ENCODE measurements around the gene TOM1L2. TPM values are rescaled to one million over a fixed set of nuclear protein-coding genes. Genes with fewer than 3 reads are reported as not detected.

TOM1L2 gene
- total RNA-seq, 1 donor from 2014 or later = 19.4 TPM

DNA sequence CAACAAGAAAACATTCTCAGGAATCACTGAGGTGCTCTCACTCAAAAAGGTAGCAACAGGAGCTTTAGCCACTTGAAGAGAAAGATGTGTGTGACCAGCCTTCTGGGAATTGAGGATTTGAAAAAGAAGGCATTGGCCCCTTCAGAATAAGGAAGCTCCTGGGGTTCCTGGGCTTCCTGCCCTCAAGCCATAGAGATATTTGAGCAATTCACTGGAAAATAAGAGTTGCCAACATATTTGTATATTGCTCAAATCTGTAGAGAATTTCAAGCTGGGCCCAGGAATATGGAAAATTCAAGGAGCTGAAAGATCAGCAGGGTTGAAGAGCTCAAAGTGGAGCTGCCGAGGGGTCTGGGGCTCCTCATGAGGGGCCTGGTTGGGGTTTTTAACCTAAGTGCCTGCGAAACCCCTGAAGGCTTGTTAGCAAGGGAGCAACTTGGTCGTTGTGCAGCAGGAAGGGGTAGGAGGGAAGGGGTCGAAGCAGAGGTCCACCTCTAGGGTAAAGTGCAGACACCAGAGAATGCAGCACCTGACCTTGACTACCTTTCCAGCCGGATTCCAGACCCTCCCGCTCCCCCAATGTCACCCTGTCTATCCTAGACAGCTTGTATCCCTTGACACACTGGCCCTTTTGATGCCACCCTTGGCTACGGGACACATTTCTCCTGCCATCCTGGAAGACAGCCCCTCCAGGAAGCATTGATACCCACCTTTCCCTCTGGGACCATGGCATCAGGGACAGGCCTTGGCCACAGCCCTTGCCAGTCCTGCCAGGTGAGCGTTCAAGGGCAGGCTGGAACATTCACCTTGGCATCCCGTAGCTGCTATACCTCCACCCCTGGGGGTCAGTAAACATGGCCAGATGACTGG lies 67.8 kb downstream of the TOM1L2 start:
- H3K4me3 ChIP-seq (ENCODE audit: low read depth, low read length) = no peak overlapping the region
- DNase-seq (ENCODE audit: low read depth) = no peak
- TF ChIP-seq, protein P1, sequence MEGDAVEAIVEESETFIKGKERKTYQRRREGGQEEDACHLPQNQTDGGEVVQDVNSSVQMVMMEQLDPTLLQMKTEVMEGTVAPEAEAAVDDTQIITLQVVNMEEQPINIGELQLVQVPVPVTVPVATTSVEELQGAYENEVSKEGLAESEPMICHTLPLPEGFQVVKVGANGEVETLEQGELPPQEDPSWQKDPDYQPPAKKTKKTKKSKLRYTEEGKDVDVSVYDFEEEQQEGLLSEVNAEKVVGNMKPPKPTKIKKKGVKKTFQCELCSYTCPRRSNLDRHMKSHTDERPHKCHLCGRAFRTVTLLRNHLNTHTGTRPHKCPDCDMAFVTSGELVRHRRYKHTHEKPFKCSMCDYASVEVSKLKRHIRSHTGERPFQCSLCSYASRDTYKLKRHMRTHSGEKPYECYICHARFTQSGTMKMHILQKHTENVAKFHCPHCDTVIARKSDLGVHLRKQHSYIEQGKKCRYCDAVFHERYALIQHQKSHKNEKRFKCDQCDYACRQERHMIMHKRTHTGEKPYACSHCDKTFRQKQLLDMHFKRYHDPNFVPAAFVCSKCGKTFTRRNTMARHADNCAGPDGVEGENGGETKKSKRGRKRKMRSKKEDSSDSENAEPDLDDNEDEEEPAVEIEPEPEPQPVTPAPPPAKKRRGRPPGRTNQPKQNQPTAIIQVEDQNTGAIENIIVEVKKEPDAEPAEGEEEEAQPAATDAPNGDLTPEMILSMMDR (conservative IDR thresholded peaks at IDR 0.05; ENCODE audit: low read depth, low read length) = no peak

DNA sequence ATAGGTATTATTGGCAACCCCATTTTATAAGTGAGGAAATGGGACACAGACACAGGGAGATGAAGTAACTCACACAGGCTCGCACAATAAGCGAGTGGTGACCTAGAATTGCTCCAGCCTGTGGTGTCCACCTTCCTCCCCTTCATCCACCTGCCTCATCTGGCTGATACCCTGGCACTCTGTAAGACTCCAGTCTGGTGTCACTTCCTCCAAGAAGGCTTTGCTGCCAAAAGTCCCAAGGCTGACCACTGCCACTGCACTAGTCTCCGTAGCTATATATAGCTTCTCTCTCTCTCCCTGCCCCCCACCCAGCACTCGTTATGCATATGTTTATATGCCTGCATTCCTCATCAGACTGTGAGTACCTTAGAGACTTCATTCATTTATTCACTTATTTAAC lies 69.3 kb downstream of the TOM1L2 start:
- TF ChIP-seq, protein P1 (conservative IDR thresholded peaks at IDR 0.05; ENCODE audit: low read depth, low read length) = no peak
- DNase-seq (ENCODE audit: low read depth) = no peak
- no peak overlapping the region for H3K4me3 ChIP-seq (ENCODE audit: low read depth, low read length)

DNA sequence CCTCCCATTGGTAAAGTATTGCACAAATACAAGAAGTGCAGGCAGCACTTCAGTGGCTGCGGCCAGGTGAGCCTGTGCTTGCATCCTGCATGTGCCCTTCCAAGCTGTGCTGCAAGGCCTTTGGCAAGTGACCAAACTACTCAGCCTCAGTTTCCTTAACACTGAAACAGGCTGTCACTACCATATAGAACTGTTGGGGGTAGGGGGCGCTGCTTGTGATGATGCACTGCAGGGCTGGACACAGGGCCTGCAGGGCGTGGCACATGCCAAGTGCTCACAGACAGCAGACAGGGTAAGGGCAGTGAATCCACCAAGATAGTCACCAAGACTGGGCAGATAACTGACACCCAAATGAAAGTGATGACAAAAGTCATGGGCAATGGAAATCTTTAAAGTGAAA lies 69.8 kb downstream of the TOM1L2 start:
- TF ChIP-seq, protein P1 (conservative IDR thresholded peaks at IDR 0.05; ENCODE audit: low read depth, low read length) = no peak
- no peak overlapping the region for H3K4me3 ChIP-seq (ENCODE audit: low read depth, low read length)
- DNase-seq (ENCODE audit: low read depth) = no peak

DNA sequence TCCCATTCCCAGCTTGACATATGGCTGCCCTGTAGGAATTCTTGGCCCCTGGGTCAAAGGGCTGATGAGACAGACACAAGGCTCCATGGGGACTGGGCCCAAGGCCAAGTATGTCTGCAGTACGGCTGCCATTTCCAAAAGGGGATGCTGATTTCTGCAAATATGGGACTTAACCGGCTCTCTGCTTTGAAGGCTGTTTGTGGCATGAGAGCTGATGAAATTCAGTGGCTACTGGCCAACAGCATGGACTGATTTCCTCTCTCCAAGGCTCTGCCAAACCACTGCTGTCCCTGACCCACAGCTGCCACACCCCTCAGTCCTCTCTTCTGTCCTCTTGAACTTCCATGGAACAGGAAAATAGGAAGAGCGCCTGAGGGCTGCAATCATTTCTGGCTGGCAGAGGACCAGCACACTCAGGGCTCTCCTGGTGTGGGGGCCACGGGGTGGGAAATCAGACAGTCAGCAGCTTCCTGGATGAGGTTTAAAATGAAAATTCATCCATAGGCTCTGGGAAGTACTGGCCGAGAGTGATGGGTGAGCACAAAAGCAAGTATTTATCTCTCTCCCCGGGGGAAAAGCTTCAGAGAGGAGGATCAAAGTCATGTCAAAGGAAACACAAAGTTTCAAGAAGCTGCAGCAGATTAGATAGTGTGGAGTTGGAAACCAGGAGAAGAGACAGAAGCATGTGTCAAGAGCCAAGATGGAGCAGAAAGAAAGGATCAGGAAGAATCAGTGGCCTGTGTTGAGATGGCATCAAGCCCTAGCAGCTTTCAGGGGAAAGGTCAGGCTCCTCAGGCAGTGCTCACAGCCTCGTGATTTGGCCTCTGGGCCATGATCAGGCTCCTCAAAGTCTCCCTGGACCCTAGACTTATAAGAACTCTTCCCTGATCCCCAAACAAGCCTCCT lies 71.3 kb downstream of the TOM1L2 start:
- DNase-seq (ENCODE audit: low read depth) = no peak
- TF ChIP-seq, protein P1 (conservative IDR thresholded peaks at IDR 0.05; ENCODE audit: low read depth, low read length) = no peak

GRCh38 chr17:17899486-17899885 lies 72.7 kb downstream of the TOM1L2 start:
- H3K4me3 ChIP-seq (ENCODE audit: low read depth, low read length) = no peak overlapping the region

More for the DNA sequence above, 71.3 kb downstream of the TOM1L2 start:
- H3K4me3 ChIP-seq (ENCODE audit: low read depth, low read length) = no peak overlapping the region

GRCh38 chr17:17898673-17899072 lies 73.5 kb downstream of the TOM1L2 start:
- DNase-seq (ENCODE audit: low read depth) = no peak
- H3K4me3 ChIP-seq (ENCODE audit: low read depth, low read length) = no peak overlapping the region

More at GRCh38 chr17:17899486-17899885, 72.7 kb downstream of the TOM1L2 start:
- DNase-seq (ENCODE audit: low read depth) = no peak
- TF ChIP-seq, protein P1 (conservative IDR thresholded peaks at IDR 0.05; ENCODE audit: low read depth, low read length) = no peak

More at GRCh38 chr17:17898673-17899072, 73.5 kb downstream of the TOM1L2 start:
- TF ChIP-seq, protein P1 (conservative IDR thresholded peaks at IDR 0.05; ENCODE audit: low read depth, low read length) = no peak
